Activated CD4-positive, alpha-beta T cell treated with anti-CD3 and anti-CD28 coated beads, Interleukin-2, amount 10 ng/mL, durations not matched to agents 24 days and 14 days (primary cell): Measurements from ENCODE around the gene LAMC2. TPM values are rescaled to one million over a fixed set of nuclear protein-coding genes. Genes with fewer than 3 reads are reported as not detected.

Experiments
- DNase-seq: peaks from one replicate; pipeline ENCODE4 v3.0.0; 2022
- H3K27ac Mint-ChIP-seq: one replicate; pipeline ENCODE4 v1.8.0; 2022; ENCODE audit warnings: mild to moderate bottlenecking, mixed read lengths
- H3K27me3 Mint-ChIP-seq: one replicate; pipeline ENCODE4 v1.8.0; 2022; ENCODE audit warnings: mixed read lengths
- H3K36me3 Mint-ChIP-seq: one replicate; pipeline ENCODE4 v1.8.0; 2022; ENCODE audit warnings: low read depth, mild to moderate bottlenecking, mixed read lengths
- H3K4me1 Mint-ChIP-seq: one replicate; pipeline ENCODE4 v1.8.0; 2021; ENCODE audit warnings: mixed read lengths
- H3K4me3 Mint-ChIP-seq: one replicate; pipeline ENCODE4 v1.8.0; 2022; ENCODE audit warnings: mild to moderate bottlenecking, moderate library complexity, mixed read lengths
- H3K9me3 Mint-ChIP-seq: one replicate; pipeline ENCODE4 v1.8.0; 2021; ENCODE audit warnings: mixed read lengths
- intact Hi-C: fragments of 100-400 bp; cut with micrococcal nuclease; formaldehyde crosslinking; loops from one replicate; pipeline ENCODE4 v1.15.1; 2023
- total RNA-seq: library from RNA; stranded (reverse); gene quantifications from 2 replicates; pipeline ENCODE4 v1.2.3, GENCODE V29; 2022

The LAMC2 gene
- total RNA-seq, 1 donor from 2014 or later: 0.07 TPM

GRCh38 chr1:183289051-183289496 is 103.0 kb downstream of the LAMC2 start:
- no peaks in the 10 kb centered on the region for H3K36me3 Mint-ChIP-seq
- no peak for DNase-seq
- peaks cover 3% of the 10 kb centered on the region for H3K27me3 Mint-ChIP-seq
- no peak overlapping the region for H3K27ac Mint-ChIP-seq
- no peaks in the 10 kb centered on the region for H3K4me1 Mint-ChIP-seq
- intact Hi-C loops: loop anchor here (10.0 kb wide), 2 partner anchors 396 to 626 kb away; no protein-coding TSS in a partner anchor
- H3K4me3 Mint-ChIP-seq: no peak overlapping the region
- H3K9me3 Mint-ChIP-seq: no peaks in the 10 kb centered on the region

- no peaks in the 10 kb centered on the region for H3K9me3 Mint-ChIP-seq
- H3K27ac Mint-ChIP-seq: no peak overlapping the region
- DNase-seq: no peak
- no peaks in the 10 kb centered on the region for H3K27me3 Mint-ChIP-seq
- intact Hi-C loops: no loop called here
- H3K4me1 Mint-ChIP-seq: no peaks in the 10 kb centered on the region
- H3K4me3 Mint-ChIP-seq: no peak overlapping the region
- no peaks in the 10 kb centered on the region for H3K36me3 Mint-ChIP-seq
Measured at GRCh38 chr1:183290628-183291027, 104.6 kb downstream of the LAMC2 start.

GRCh38 chr1:183291216-183291762 is 105.2 kb downstream of the LAMC2 start:
- no peak overlapping the region for H3K27ac Mint-ChIP-seq
- H3K4me1 Mint-ChIP-seq: no peaks in the 10 kb centered on the region
- no peaks in the 10 kb centered on the region for H3K27me3 Mint-ChIP-seq

GRCh38 chr1:183291802-183292514 is 105.9 kb downstream of the LAMC2 start:
- intact Hi-C loops: no loop called here
- Mint-ChIP-seq H3K27ac (no peak overlapping the region), H3K4me3 (no peak overlapping the region), H3K27me3 (peaks cover 2% of the 10 kb centered on the region), H3K9me3 (no peaks in the 10 kb centered on the region), H3K4me1 (no peaks in the 10 kb centered on the region), H3K36me3 (no peaks in the 10 kb centered on the region)
- no peak for DNase-seq

More at GRCh38 chr1:183291216-183291762, 105.2 kb downstream of the LAMC2 start:
- intact Hi-C loops: no loop called here
- H3K4me3 Mint-ChIP-seq: no peak overlapping the region
- H3K9me3 Mint-ChIP-seq: no peaks in the 10 kb centered on the region
- DNase-seq: no peak
- H3K36me3 Mint-ChIP-seq: no peaks in the 10 kb centered on the region

- DNase-seq: no peak
- no peak overlapping the region for H3K4me3 Mint-ChIP-seq
- H3K9me3 Mint-ChIP-seq: no peaks in the 10 kb centered on the region
- intact Hi-C loops: no loop called here
- H3K27me3 Mint-ChIP-seq: peaks cover 7% of the 10 kb centered on the region
- no peak overlapping the region for H3K27ac Mint-ChIP-seq
- H3K4me1 Mint-ChIP-seq: no peaks in the 10 kb centered on the region
- no peaks in the 10 kb centered on the region for H3K36me3 Mint-ChIP-seq
Measured at GRCh38 chr1:183293241-183293640, 107.2 kb downstream of the LAMC2 start.

GRCh38 chr1:183293876-183294275 is 107.8 kb downstream of the LAMC2 start:
- Mint-ChIP-seq H3K4me1 (no peaks in the 10 kb centered on the region), H3K4me3 (no peak overlapping the region), H3K27ac (no peak overlapping the region), H3K9me3 (no peaks in the 10 kb centered on the region), H3K36me3 (no peaks in the 10 kb centered on the region), H3K27me3 (peaks cover 10% of the 10 kb centered on the region)
- DNase-seq: no peak
- intact Hi-C loops: no loop called here

Other genes starting within 250 kb of the LAMC2 start
- not detected in 2 replicates for gene SHCBP1L, start 233.1 kb upstream of the LAMC2 start, total RNA-seq
- gene LAMC1, start 162.8 kb upstream of the LAMC2 start, total RNA-seq: 0.30 and 0.33 TPM in 2 replicates
- not detected in 2 replicates for gene NMNAT2, start 232.1 kb downstream of the LAMC2 start, total RNA-seq